HAP-1 (cell line): ENCODE measurements around the gene SKAP1.
"Not testable (repeated sequence)": the region's sequence is repeated elsewhere in the genome, so short reads cannot be mapped to it uniquely, and the experiment has no call there.

Experiments
- DNase-seq, 2 experiments: peaks; one replicate each; pipeline ENCODE4 v3.0.0-alpha.2; 2016 to 2020; ENCODE audit warnings: low spot score in 2 of 2
- H3K27me3 ChIP-seq: fragments of 250-450 bp; sonication (Bioruptor Pico); 2 replicates; pipeline ENCODE4 v1.5.1; 2020; ENCODE audit warnings: low read depth, mild to moderate bottlenecking, moderate library complexity
- H3K36me3 ChIP-seq: fragments of 250-450 bp; sonication (Bioruptor Pico); replicated peaks from 2 replicates; pipeline ENCODE4 v1.5.1; 2020; ENCODE audit warnings: mild to moderate bottlenecking
- H3K4me1 ChIP-seq: fragments of 250-450 bp; sonication (Bioruptor Pico); 2 replicates; pipeline ENCODE4 v1.5.1; 2020; ENCODE audit warnings: mild to moderate bottlenecking
- H3K4me3 ChIP-seq: fragments of 250-450 bp; sonication (Bioruptor Pico); 2 replicates; pipeline ENCODE4 v1.5.1; 2020; ENCODE audit warnings: mild to moderate bottlenecking, moderate library complexity
- H3K9me3 ChIP-seq: fragments of 250-450 bp; sonication (Bioruptor Pico); 2 replicates; pipeline ENCODE4 v1.5.1; 2020; ENCODE audit warnings: mild to moderate bottlenecking, moderate library complexity
- in situ Hi-C: fragments of 300-500 bp; cut with MboI; formaldehyde crosslinking; loops from 3 replicates; pipeline ENCODE4 v1.14.3; 2020; ENCODE audit warnings: low sequenced_read_pairs, inconsistent platforms, mixed read lengths

SKAP1 gene

DNA sequence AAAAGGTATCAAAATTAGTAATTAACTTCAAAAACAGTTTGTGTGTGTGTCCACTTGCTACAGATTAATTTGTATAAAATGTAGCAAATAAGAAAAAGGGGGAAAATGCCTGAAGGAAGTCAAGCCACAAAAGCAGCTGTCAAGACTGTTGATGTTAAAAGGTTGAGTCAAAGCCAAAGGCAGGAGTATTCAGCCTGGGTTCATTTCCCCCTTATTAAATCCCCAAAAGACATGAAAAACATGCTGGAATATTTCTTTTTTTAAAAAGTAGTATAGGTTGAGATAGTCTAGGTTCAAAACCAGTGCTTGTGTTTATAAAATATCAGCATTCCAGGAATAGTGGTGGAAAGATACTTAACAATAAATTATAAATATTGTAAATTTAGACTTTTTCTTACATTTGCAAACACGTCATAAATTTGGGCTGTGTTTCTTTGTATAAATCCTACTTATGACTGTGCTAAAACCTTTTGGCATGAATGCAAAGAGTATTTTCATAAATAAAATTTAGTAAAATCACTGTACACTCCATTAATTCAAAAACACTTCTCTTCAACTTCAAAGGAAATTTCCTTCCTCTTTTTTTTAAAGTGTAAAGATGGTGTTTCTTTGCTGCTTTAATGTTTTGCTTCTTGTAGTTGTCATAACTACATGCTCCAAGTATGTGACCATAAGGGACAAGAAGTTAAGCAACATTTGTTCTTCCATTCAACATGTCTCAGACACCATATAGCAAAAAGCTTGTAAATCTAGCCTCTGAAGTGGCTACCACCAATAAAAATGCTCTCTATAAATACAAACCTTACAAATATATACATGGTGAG, 72.0 kb downstream of the SKAP1 start:
- H3K27me3 ChIP-seq: peaks cover 73% of the 10 kb centered on the region
- H3K9me3 ChIP-seq: no peaks in the 10 kb centered on the region
- no peaks in the 10 kb centered on the region for H3K4me1 ChIP-seq
- no peak overlapping the region for H3K4me3 ChIP-seq
- in situ Hi-C loops: no loop called here
- no peaks in the 10 kb centered on the region for H3K36me3 ChIP-seq
- no peak for DNase-seq

DNA sequence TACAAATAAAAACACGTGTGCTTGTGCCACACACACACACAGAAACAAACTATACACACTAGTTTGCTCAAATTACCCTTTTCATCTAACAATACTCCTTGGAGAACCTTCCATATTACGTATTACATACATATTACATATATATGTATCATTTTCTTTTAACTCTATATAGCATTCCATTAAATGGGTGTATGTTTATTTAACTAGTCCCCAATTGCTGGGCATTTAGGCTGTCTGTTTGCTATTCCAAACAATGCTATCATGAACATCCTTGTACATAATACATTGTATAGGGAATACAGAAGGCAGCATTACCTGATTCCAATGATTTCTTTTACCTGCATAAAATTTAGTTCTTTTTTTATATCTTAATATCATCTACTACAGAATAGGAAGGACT, 73.1 kb downstream of the SKAP1 start:
- Histone ChIP-seq H3K4me3 (no peak overlapping the region), H3K36me3 (no peaks in the 10 kb centered on the region), H3K4me1 (no peaks in the 10 kb centered on the region), H3K9me3 (no peaks in the 10 kb centered on the region), H3K27me3 (peaks cover 65% of the 10 kb centered on the region)
- no peak for DNase-seq
- in situ Hi-C loops: no loop called here

DNA sequence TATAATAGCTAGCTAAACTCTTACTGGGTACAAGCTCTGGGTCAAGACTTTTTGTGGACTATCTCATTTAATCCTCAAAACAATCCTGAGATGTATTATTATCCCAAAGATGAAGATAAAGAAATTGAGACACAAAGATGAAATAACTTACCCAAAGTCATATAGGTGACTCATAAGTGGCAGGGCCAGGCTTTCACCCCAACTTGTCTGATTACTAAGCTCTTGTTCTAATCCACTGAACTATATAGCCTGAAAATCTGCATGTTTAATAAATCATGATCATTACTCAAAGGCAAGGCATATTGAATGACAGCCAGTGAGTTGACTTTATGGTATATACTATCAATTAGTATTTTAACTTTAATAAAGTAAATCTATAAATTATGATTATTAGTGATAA, 77.4 kb downstream of the SKAP1 start:
- Histone ChIP-seq H3K27me3 (peaks cover 60% of the 10 kb centered on the region), H3K4me1 (no peaks in the 10 kb centered on the region), H3K36me3 (no peaks in the 10 kb centered on the region), H3K4me3 (no peak overlapping the region), H3K9me3 (no peaks in the 10 kb centered on the region)
- no peak for DNase-seq
- in situ Hi-C loops: no loop called here

DNA sequence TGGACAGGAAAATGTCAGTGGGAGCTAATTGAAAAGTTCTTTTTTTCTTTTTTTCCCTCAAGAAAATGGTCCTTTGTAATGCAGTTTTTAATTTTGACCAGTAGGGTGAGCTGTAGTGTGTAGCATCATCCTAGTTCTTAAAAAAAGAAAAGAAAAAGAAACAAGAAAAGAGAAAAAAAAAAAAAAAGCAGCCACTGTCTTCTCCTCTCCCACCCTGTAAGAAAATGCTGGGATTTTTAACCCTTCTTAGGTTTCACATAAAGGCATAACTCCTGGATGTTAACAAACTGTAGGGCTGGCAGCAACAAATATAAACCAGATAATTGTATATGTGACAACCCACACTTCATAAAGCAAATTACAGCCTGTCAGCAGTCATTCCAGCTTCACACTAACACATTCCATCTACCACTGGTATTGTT, 78.1 kb downstream of the SKAP1 start:
- Histone ChIP-seq H3K36me3 (no peaks in the 10 kb centered on the region), H3K9me3 (no peaks in the 10 kb centered on the region), H3K4me3 (no peak overlapping the region), H3K27me3 (peaks cover 62% of the 10 kb centered on the region), H3K4me1 (peaks cover 4% of the 10 kb centered on the region)
- DNase-seq: peak in 1 of 2 experiments; percentile 28
- in situ Hi-C loops: no loop called here

DNA sequence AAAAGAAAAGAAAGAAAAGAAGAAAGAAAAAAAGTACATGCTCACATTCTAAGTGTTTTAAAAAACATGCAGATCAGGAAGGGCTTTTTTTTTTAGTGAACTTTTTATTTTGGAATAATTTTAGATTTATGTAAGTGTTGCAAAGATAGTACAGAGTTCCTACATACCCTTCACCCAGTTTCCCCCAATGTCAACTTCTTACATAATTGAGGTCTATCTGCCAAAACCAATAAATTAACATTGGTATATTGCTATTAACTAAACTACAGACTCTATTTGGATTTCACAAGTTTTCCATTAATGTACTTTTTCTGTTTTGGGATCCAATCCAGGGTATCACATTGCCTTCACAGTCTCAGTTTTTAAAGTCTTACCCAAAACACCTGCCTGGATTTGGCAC, 81.7 kb downstream of the SKAP1 start:
- Histone ChIP-seq H3K36me3 (no peaks in the 10 kb centered on the region), H3K4me3 (no peak overlapping the region), H3K9me3 (no peaks in the 10 kb centered on the region), H3K4me1 (peaks cover 4% of the 10 kb centered on the region), H3K27me3 (peaks cover 56% of the 10 kb centered on the region)
- in situ Hi-C loops: no loop called here
- DNase-seq: no peak

DNA sequence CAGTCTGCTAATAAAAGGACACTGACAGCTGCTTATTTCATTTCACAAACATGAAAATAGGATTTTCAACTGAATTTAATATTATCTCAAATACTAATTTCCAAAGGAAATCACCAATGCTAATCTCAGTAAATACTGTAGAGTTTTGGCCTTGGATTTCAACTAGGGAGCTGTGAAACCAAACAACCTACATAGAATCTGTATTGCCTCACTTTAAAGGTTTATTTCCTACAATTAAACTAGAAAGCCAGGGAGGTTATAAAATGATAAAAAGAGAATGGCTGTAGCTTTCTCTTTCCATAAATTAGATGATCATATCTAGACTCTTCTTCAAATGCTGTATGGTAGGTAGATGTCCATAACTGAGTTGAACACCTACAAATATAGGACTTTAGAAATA, 82.8 kb downstream of the SKAP1 start:
- H3K9me3 ChIP-seq: no peaks in the 10 kb centered on the region
- no peak overlapping the region for H3K4me3 ChIP-seq
- H3K27me3 ChIP-seq: peaks cover 64% of the 10 kb centered on the region
- DNase-seq: no peak
- H3K4me1 ChIP-seq: peaks cover 4% of the 10 kb centered on the region
- in situ Hi-C loops: no loop called here
- no peaks in the 10 kb centered on the region for H3K36me3 ChIP-seq

DNA sequence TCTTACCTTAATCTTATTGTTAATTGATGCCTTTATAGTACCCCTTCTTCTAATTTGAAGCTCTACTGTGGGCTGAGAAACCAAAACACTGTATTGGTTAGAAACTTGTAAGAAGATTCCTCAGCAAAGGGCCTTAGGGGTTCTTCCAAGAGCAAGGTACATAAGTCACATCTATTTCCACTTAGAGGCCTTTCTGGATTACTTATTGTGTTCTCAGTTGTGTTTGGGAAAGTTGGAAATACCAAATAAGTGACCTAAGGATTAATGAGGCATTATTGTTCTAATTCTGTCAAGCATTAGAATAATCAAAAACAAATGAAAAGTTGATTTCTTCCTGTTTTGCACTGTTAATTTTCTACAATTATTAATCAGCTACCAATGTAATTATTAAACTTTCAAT, 85.8 kb downstream of the SKAP1 start:
- no peak for DNase-seq
- H3K36me3 ChIP-seq: no peaks in the 10 kb centered on the region
- in situ Hi-C loops: no loop called here
- H3K9me3 ChIP-seq: no peaks in the 10 kb centered on the region
- no peak overlapping the region for H3K4me3 ChIP-seq
- peaks cover 65% of the 10 kb centered on the region for H3K27me3 ChIP-seq
- peaks cover 4% of the 10 kb centered on the region for H3K4me1 ChIP-seq

DNA sequence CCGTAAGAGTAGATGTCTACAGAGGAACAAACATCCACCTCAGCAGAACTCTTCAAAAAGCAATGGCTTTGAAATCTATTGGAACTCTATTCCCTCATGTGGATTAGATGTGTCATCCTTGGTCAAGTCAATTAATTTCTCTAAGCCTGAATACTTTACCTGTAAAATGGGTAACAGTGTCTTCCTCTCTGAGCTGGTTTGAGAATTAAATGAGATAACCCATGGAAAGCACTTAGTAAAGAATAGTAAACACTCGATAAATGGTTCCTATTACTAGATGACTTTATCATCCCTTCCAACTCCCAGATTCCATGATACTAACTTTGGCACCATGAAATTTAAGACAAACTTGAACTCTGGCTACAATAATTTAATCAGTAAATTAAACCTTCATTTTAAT, 89.1 kb downstream of the SKAP1 start:
- no peaks in the 10 kb centered on the region for H3K36me3 ChIP-seq
- H3K4me3 ChIP-seq: no peak overlapping the region
- no peak for DNase-seq
- H3K27me3 ChIP-seq: peaks cover 83% of the 10 kb centered on the region
- no peaks in the 10 kb centered on the region for H3K9me3 ChIP-seq
- no peaks in the 10 kb centered on the region for H3K4me1 ChIP-seq
- in situ Hi-C loops: no loop called here

DNA sequence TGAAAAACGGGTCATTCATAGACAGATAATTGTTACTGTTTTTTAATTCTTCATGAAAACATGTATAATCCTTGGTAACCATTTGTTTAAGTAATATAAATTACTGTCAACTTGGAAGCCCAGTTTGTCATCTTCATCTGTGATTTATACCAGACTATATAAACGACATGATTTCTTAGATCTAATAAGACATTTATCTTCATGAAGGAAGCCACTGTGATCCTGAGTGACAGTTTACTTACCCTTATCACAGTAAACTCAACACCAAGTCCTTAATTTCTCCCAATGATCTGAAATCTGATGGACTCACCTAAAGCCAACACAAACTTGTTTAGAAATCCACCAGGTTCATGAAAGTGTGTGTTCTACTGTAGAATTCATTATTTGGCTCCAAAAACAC, 91.3 kb downstream of the SKAP1 start:
- Histone ChIP-seq H3K27me3 (peaks cover 81% of the 10 kb centered on the region), H3K9me3 (no peaks in the 10 kb centered on the region), H3K4me3 (no peak overlapping the region), H3K36me3 (no peaks in the 10 kb centered on the region), H3K4me1 (no peaks in the 10 kb centered on the region)
- in situ Hi-C loops: loop anchor here (5.0 kb wide), 1 partner anchor 254 kb away; the partner anchor contains the start of genes HOXB3 and HOXB5
- DNase-seq: no peak

DNA sequence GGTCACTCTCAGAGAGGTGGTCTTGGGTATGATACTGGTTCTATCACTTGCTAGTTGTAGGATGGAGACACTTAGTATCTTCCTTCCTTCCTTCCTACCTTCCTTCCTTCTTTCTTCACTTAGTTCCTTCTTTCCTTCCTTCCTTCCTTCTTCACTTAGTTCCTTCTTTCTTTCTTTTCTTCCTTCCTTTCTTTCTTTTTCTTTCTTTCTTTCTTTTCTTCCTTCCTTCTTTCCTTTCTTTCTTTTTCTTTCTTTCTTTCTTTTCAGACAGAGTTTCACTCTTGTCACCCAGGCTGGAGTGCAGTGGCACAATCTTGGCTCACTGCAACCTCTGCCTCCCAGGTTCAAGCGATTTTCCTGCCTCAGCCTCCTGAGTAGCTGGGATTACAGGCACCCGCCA, 92.1 kb downstream of the SKAP1 start:
- in situ Hi-C loops: loop anchor here (5.0 kb wide), 1 partner anchor 254 kb away; the partner anchor contains the start of genes HOXB3 and HOXB5
- H3K36me3 ChIP-seq, DNase-seq, H3K4me3 ChIP-seq, H3K9me3 ChIP-seq, H3K4me1 ChIP-seq: not testable (repeated sequence)
- peaks cover 84% of the 10 kb centered on the region for H3K27me3 ChIP-seq

DNA sequence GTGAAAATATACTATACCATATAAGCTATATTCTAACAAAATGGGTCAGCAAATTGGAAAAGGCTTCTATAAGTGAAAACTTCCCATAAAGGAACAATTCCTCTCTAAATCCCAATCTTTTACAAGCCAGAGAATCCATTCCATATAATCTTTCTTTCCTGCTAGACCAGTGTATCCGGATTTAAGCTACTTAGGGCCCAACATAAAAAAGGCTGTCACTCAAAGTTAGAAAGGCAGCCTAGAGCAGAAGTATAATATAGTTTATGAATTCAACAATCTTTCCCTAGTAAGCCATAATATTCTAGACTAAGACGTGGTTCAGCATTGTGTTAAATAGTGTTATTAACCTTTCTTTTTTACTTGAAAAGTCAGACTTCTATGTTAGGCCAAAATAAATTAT, 93.0 kb downstream of the SKAP1 start:
- H3K27me3 ChIP-seq: peaks cover 83% of the 10 kb centered on the region
- no peak for DNase-seq
- H3K4me3 ChIP-seq: no peak overlapping the region
- in situ Hi-C loops: loop anchor here (5.0 kb wide), 1 partner anchor 255 kb away; the partner anchor contains the start of genes HOXB3 and HOXB5
- no peaks in the 10 kb centered on the region for H3K36me3 ChIP-seq
- H3K4me1 ChIP-seq: no peaks in the 10 kb centered on the region
- no peaks in the 10 kb centered on the region for H3K9me3 ChIP-seq

DNA sequence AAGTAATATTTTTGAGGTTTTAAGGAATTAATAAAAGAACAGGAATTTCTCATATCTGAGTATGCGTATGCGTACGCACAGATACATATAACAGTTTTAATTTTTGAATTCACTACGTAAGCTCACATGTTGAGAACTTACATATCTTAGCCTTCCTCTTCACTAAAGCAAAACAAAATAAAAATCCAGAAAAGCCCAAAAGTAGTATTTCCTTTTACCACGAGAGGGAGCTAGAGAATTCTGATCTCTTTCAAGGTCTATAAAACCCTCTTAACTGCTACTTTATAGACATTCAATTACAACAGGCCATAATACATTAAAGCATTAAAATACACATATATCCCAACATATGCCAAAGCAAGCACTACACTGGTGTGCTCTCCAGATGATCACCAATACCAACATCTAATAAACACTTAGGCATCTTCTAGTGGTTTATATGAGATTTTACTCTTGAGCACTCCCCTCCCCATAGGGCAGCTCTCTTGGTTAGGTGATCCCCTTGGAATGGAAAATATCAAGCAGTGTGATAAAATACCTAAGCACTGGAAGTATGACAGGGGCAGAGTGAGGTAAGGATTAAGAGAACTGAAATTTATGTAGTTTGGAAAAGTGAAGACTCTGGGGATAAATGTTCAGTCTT, 94.0 kb downstream of the SKAP1 start:
- Histone ChIP-seq H3K27me3 (peaks cover 85% of the 10 kb centered on the region), H3K36me3 (no peaks in the 10 kb centered on the region), H3K4me3 (no peak overlapping the region), H3K9me3 (no peaks in the 10 kb centered on the region), H3K4me1 (no peaks in the 10 kb centered on the region)
- DNase-seq: peak in 1 of 2 experiments; percentile 67
- in situ Hi-C loops: loop anchor here (5.0 kb wide), 1 partner anchor 256 kb away; the partner anchor contains the start of genes HOXB3 and HOXB5

DNA sequence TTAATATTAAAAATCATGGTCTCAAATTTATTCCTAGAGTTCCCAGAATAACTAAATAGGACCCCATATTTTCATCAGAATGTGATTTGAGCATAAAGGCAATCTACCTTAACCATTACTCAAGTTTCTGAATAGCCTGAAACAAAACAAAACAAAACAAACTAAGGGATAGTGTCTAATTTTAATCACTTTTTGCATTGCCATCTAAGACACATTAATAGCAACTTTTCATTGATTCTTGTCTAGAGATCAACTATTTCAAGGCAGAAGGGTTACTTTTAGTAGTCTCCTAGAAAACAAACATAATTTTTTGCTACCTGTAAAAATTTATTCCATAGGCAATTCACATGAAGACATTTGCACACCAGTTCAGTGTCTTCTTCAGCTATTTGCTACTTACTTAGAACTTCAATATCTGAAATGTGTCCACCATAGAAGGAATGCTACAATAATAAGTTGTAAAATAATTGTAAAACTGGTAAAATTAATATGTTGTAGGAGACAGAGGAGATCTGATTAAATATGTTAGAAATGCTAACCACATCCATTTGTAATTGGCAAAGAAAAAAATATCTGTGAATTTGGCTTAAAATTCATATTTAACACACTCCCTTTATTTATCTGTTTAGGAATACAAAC, 94.7 kb downstream of the SKAP1 start:
- no peaks in the 10 kb centered on the region for H3K36me3 ChIP-seq
- H3K9me3 ChIP-seq: no peaks in the 10 kb centered on the region
- peaks cover 85% of the 10 kb centered on the region for H3K27me3 ChIP-seq
- DNase-seq: no peak
- H3K4me1 ChIP-seq: no peaks in the 10 kb centered on the region
- no peak overlapping the region for H3K4me3 ChIP-seq
- in situ Hi-C loops: loop anchor here (5.0 kb wide), 1 partner anchor 257 kb away; the partner anchor contains the start of genes HOXB3 and HOXB5

DNA sequence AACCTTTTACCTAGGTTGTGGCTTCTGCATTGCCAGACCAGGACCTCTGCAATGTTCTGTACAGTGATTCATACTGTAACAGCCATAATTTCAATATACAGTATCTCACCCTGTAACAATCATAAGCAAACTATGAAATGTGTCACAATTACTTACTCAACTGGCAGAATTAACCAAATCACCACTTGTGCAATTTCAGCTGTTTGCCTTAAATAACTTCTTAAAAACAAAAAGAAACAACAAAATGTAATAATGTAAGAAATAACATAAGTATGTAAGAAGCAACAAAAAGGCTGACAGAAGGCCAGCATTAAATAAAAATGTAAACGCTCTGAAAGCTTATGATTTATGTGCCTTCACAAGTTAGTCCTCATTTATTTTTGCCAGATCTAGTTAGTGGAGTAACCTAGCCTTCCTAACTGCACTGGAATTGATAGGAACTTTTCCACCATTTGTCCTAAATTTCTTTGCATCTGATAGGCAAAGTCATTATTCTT, 96.9 kb downstream of the SKAP1 start:
- no peaks in the 10 kb centered on the region for H3K4me1 ChIP-seq
- no peaks in the 10 kb centered on the region for H3K9me3 ChIP-seq
- H3K27me3 ChIP-seq: peaks cover 82% of the 10 kb centered on the region
- H3K4me3 ChIP-seq: no peak overlapping the region
- in situ Hi-C loops: no loop called here
- DNase-seq: no peak
- no peaks in the 10 kb centered on the region for H3K36me3 ChIP-seq
